Midbrain (tissue), 1 donor: Measurements from ENCODE around the gene DSCAML1.

ENCODE experiments used
- DNase-seq: peaks from one replicate; lab custom pipeline; 2025; lab: John Stamatoyannopoulos, UW

The DSCAML1 gene

GRCh38 chr11:117832511-117832910, 35.5 kb upstream of the DSCAML1 start:
- DNase-seq, result no peak

DNA sequence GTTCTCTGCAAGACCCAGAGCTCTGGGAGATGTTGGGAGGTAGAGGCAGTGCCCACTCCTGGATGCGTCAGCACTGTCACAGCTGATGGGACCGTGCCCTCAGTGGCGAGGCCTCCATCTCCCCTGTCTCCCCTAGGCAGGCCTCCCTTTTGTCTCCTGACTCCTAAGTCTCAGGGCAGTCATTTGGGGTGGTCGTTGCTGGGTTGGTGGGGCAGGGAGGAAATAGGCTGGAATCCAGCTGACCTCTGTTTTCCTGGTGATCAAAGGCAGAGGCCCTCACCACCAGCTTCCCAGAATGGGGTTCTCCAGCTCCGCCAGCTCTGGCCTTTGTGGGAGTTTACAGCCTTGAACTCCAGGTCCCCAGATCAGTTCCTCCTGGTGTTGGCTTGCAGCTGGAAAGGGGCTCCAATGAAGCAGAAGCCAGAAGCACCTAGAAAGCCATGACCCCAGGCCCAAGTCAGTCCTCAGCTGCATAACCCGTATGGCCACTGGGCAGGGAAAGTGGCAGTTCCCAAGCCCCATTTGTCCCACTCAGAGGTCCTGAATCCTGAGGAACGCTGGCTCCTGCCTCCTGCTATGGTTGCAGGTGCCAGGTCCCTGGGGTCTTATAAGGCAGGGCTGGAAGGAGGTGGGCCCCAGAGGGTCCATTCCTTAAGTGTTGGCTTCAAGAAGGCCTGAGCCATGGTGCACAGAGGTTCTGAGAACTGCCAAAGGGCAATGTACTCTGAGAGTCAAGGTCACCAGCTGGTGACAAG, 34.8 kb upstream of the DSCAML1 start:
- DNase-seq, result no peak

GRCh38 chr11:117830674-117831351, 33.8 kb upstream of the DSCAML1 start:
- no peak for DNase-seq

DNA sequence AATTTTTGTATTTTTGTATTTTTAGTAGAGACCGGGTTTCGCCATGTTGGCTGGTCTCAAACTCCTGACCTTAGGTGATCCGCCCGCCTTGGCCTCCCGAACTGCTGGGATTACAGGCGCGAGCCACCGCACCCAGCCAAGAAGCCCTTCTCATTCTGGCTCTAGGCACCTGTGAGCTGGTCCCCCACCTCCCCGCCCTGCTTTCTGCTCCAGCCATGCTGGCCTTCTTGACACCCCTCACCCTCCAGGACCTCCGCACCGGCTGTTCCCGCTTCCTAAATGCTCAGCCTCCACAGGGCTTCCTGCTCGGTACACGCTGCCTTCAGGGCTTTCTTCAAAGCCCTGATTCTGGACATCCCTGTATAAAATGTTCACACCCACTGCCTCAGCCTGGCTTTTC, 33.1 kb upstream of the DSCAML1 start:
- DNase-seq, result no peak

DNA sequence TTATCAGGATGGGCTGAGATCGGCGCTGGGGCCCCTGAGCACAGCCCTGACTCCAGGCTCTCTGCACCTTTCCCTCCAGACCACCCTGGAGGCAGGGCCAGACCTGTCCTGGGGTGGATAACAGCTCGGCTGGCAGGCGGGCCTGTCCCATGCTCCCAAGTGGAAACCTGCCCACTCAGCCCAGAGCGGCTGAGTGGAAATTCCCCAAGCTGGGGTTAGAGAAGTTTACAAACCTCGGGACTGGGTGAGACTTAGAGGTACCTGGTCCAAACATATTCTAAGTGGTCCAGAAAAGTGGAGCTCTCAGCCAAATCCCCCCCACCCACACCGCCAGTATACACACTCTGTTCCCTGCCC, 32.3 kb upstream of the DSCAML1 start:
- no peak for DNase-seq

- DNase-seq, result no peak
Observed at GRCh38 chr11:117828611-117829368, 31.8 kb upstream of the DSCAML1 start.

DNA sequence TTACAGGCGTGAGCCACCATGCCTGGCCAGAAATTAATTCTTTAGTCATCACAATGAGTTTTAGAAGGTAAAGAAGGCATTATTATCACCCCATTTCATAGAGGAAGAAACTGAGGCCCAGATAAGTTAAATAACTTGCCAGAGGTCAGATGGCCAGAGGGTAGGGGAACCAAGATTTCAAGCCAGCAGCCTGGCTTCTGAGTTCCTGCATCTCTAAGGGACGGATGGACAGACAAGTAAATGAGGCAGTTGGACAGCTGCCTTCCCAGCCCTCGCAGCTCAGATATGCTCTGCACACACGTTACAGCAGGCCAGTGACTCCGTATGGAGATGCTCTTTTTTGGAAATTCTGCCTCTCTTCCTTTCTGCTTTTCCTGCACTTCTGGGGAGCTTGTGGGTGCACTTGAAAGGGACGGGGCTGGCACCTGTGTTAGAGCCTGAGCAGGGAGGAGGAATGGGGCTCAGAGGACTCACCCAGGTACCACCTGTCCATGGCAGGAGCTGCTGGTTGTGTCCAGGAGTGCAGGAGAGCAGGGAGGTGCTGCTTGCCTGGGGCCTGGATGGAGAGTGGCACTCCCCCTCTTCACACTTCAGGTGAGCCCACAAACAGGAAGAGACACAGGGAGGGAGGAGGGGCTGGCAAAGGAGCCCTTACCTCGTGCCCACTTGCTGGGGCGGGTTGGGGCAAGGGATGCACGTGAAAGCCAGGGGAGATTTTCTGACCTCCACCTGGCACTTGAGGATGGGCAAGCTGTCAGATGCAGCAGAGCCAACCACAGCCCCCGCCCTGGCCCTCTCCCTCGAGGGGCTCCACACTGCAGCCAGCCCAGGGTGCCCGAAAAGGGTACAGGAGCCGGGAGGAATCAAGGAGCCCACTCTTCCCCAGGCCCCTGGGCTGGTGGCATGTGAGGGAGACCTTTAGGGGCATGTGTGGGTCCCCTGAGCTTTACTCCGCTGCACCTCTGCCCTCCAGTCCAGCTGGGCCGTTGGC, 30.8 kb upstream of the DSCAML1 start:
- DNase-seq, result no peak

- DNase-seq, result no peak
Observed at GRCh38 chr11:117826832-117827231, 29.8 kb upstream of the DSCAML1 start.

GRCh38 chr11:117826190-117826570, 29.2 kb upstream of the DSCAML1 start:
- DNase-seq, result no peak

GRCh38 chr11:117825538-117826189, 28.6 kb upstream of the DSCAML1 start:
- DNase-seq, result no peak

- no peak for DNase-seq
Observed at GRCh38 chr11:117824571-117825537, 27.8 kb upstream of the DSCAML1 start, which contains the start of gene FXYD2. FXYD2 (minus strand) TSS chr11:117824744; CDS start chr11:117824678, 66 bp downstream.

GRCh38 chr11:117823946-117824420, 27.0 kb upstream of the DSCAML1 start:
- DNase-seq, result no peak

DNA sequence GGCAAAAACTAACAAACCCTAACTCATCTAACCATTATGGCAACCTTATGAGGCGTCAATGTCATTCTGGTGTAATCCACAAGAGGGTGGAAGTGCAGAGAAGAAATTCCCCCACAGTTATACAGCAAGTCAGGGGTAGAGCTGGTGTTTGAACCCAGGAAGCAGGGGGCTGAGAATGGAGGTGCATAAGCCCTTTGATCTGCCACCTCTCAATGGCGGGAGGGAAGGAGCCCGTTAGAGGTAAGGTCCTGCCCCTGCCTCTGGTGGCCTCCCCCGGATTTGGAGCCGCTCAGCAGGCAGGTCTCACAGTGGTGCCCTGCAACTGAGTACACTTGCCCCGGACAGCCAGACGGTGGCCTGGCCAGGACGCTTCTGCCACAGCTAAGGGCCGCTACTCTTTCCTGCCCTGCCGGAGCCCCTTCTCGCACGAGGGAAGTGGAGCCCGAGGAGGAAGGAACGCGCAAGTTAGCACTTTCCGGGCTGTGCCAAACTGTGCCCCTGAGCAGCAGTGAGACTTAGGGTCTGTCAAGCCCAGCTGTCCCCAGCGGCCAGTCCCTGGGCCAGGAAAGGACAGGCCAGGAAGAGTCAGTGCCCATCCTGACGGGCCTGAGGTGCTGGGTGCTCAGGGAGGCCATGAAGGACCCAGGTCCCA, 26.4 kb upstream of the DSCAML1 start:
- no peak for DNase-seq

GRCh38 chr11:117822074-117823033, 25.3 kb upstream of the DSCAML1 start:
- peak; percentile 8 for DNase-seq

- no peak for DNase-seq
Observed at GRCh38 chr11:117821431-117821830, 24.4 kb upstream of the DSCAML1 start.

- DNase-seq, result no peak
Observed at GRCh38 chr11:117820516-117820915, 23.5 kb upstream of the DSCAML1 start.

DNA sequence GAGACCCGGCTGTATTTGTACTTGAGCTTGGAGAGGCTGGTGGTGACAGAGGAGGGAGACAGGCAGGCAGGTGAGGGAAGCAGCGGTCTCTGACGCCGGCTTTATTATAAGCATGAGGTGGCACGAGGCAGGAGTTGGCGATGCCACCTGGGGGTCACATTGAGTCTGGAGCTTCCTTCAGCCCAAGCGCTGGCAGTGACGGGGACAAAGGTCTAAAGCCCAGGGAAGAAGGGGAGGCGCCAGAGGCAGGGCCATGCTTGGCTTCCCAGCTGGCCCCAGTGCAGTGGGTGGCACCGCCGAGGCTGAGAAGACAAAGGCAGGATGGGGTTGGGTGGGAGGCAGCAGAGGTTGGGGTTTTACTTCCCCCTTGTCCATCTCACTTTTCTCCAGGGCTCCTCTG, 23.1 kb upstream of the DSCAML1 start:
- no peak for DNase-seq
